ENCODE results near the gene INPP5D.

The INPP5D gene

DNA sequence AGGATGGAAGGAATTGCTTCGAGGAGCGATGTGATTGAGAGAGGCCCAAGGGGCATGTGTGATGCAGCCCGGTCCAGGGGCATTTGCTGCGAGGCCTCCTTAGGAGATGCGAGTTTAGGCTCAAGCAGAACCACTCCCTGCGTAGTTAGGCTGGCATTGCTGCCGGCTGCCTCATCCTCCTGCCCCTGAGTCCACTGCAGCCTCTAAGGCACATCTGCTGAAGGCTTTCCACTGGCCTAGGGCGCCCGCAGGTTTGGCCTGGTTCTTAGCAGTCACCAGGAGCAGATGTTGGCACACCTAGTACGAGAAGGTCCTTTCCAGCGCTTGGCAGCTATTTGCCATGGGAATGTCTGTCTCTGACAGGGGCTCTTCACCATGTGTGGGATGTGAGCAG is 20.7 kb downstream of the INPP5D start:
- Mint-ChIP-seq H3K27ac (peak overlapping the region in 1 of 2 donors; percentile 100), H3K36me3 (ENCODE audit: insufficient read depth) (peaks cover 63% of the 10 kb centered on the region), H3K4me3 (peak overlapping the region; percentile 59 to 81), H3K9me3 (no peaks in the 10 kb centered on the region), H3K4me1 (ENCODE audit: low read depth in 2 of 2) (peaks cover 75 to 80% of the 10 kb centered on the region in 2 donors), H3K27me3 (no peaks in the 10 kb centered on the region)
- DNase-seq = no peak
- no peak for ATAC-seq (replicated peaks)

DNA sequence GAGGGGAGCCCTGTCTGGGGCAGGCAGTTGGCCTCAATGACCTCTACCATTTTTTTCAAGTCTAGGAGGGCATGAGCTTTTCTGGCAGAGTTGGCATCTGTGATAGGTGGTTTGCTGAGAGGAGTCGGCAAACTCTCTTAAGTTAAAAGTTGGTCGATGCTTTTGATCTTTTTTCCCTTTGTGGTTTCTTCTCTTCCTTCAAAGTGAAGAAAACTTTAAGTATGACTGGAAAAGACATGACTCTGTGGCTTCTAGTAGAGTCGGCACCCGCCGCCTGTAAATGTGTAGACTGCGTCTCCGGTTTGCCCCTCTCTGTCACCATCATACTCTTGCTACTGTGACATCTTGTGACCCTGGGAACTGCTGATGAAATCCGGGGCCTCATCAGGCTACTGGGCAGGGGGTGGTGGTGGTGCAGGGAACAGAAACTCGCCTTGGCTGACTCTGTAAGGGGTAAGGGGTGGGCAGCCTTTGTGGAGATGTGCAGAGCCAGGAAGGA is 21.1 kb downstream of the INPP5D start:
- Mint-ChIP-seq H3K9me3 (no peaks in the 10 kb centered on the region), H3K4me1 (ENCODE audit: low read depth in 2 of 2) (peaks cover 79 to 84% of the 10 kb centered on the region in 2 donors), H3K27ac (peak overlapping the region in 1 of 2 donors; percentile 100), H3K4me3 (peak overlapping the region; percentile 59 to 81), H3K27me3 (no peaks in the 10 kb centered on the region), H3K36me3 (ENCODE audit: insufficient read depth) (peaks cover 66% of the 10 kb centered on the region)
- peak; percentile 21 for ATAC-seq (replicated peaks)
- no peak for DNase-seq

DNA sequence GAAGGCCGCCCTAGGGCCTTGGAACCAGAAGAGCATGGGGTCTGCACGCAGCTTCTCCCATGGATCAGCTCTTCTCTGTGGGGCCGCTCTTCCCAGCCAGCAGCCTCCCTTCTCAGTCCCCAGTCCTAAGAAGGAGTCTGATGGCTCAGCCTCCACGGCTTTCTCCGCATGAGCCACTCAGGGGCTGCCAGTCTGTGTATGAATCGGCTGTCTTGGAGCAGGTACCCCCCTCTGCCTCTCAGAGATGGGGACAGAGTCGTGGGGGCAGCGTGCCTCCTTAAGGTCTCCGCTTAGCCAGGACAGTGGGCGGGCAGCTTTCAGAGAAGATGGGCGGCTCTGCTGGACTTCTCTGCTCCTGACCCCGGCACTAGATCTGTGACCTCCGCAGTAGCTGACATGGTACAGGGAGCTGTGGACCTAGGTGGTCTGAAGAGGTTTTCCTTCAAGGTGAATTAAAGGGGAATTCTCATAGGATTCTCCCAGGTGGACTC is 21.6 kb downstream of the INPP5D start:
- Mint-ChIP-seq H3K36me3 (ENCODE audit: insufficient read depth) (peaks cover 68% of the 10 kb centered on the region), H3K27me3 (no peaks in the 10 kb centered on the region), H3K4me3 (peak overlapping the region; percentile 59 to 81), H3K27ac (peak overlapping the region in 1 of 2 donors; percentile 100), H3K9me3 (no peaks in the 10 kb centered on the region), H3K4me1 (ENCODE audit: low read depth in 2 of 2) (peaks cover 84 to 88% of the 10 kb centered on the region in 2 donors)
- no peak for DNase-seq
- no peak for ATAC-seq (replicated peaks)

DNA sequence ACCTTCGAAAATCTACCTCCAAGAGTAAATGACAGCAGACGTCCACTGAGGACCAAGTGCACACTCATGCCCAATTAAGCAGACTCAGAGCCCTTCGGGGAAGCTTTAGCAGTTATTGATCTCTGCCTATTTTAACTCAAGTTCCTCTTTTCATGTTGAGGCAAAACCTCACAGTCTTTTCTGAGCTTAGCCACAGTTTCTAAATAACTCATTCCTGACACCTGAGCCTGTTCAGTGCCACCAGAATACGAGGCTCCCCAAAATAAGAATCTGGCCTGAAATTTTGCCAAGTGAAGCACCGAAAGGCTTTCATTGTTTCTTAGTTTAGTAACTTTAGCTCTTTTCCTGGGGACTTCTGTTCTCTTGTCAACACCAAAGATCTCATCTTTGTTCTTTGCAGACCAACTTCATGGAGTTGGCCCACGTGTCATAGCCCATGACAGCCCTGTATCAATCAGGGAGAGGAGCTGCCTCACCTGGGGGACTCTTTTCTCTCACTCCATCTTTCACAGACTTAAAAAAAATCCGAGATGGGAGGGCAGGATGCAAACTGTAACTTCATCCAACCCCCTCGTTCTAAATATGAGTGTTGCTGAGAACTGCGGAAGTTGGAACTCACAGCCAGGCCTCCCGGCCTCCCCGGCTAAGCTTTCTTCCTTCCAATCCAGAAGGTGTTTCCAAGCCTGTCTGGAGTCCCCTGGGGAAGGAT is 22.2 kb downstream of the INPP5D start:
- no peak for DNase-seq

DNA sequence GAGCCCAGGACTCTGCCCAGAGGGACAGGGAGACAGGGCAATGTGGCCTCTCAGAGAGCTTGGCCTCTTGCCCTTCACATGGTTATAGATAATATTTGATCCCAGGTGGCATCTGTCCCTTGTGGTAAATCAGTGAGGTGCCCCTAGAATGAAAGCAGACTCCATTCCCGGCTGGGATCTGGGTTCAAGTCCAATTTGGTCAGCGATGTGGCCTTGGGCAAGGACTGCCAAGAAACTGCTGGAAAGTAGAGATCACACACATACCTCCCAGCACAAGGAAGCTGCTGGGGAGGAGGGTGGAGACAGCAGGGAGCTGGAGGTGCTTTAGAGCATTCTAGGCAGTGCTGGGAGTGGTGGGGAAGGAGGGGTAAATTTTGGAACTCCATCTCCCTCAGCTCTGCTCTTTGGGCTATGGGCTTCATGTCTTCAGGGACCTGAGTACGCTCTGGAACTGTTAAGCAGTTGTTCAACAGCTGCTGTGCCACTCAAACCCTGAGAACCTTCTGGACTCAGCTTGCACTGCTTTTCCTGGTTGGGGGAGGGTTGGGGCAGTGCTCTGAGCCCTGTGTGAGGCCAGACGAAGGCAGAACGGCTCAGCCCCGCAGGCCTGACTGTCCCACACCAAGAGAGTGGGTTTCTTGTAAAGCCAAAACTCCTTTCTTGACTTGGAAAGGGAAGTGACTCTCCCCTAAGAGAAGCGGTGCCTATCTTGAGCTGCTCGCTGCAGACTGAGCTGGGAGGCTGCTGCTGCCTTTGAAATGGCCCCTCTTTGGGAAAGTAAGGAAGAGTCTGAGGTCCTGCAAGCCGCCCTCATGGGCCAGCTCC is 23.0 kb downstream of the INPP5D start:
- H3K4me3 Mint-ChIP-seq = peak overlapping the region; percentile 59 to 81
- H3K9me3 Mint-ChIP-seq = no peaks in the 10 kb centered on the region
- DNase-seq = no peak
- peak overlapping the region in 1 of 2 donors; percentile 100 for H3K27ac Mint-ChIP-seq
- no peaks in the 10 kb centered on the region for H3K27me3 Mint-ChIP-seq
- peaks cover 79% of the 10 kb centered on the region for H3K36me3 Mint-ChIP-seq (ENCODE audit: insufficient read depth)
- peaks cover 85 to 90% of the 10 kb centered on the region in 2 donors for H3K4me1 Mint-ChIP-seq (ENCODE audit: low read depth in 2 of 2)
- no peak for ATAC-seq (replicated peaks)

More for the DNA sequence above, 22.2 kb downstream of the INPP5D start:
- H3K9me3 Mint-ChIP-seq = no peaks in the 10 kb centered on the region
- no peak for ATAC-seq (replicated peaks)
- peak overlapping the region; percentile 59 to 81 for H3K4me3 Mint-ChIP-seq
- peaks cover 73% of the 10 kb centered on the region for H3K36me3 Mint-ChIP-seq (ENCODE audit: insufficient read depth)
- peaks cover 87 to 88% of the 10 kb centered on the region in 2 donors for H3K4me1 Mint-ChIP-seq (ENCODE audit: low read depth in 2 of 2)
- H3K27ac Mint-ChIP-seq = peak overlapping the region in 1 of 2 donors; percentile 100
- H3K27me3 Mint-ChIP-seq = no peaks in the 10 kb centered on the region

DNA sequence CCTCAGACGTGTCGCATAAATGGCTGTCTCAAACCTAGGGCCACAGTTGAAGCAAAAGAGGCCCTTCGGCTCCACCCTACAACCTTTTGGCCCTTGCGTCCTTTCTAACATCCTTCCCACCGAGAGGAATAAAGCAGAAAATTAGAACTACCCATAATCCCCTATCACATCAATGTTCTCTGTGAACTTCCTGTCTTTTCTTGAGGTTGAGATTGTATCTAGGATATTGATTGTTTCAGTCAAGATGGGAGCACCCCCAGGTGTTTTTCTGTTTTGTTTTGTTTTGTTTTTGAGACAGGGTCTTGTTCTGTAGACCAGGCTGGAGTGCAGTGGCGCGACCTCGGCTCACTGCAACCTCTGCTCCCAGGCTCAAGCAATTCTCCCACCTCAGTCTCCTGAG is 23.6 kb downstream of the INPP5D start:
- peaks cover 90 to 96% of the 10 kb centered on the region in 2 donors for H3K4me1 Mint-ChIP-seq (ENCODE audit: low read depth in 2 of 2)
- H3K9me3 Mint-ChIP-seq = no peaks in the 10 kb centered on the region
- peaks cover 82% of the 10 kb centered on the region for H3K36me3 Mint-ChIP-seq (ENCODE audit: insufficient read depth)
- H3K27ac Mint-ChIP-seq = peak overlapping the region in 1 of 2 donors; percentile 100
- ATAC-seq (replicated peaks) = peak; percentile 10
- no peaks in the 10 kb centered on the region for H3K27me3 Mint-ChIP-seq
- no peak for DNase-seq
- H3K4me3 Mint-ChIP-seq = peak overlapping the region; percentile 59 to 81

DNA sequence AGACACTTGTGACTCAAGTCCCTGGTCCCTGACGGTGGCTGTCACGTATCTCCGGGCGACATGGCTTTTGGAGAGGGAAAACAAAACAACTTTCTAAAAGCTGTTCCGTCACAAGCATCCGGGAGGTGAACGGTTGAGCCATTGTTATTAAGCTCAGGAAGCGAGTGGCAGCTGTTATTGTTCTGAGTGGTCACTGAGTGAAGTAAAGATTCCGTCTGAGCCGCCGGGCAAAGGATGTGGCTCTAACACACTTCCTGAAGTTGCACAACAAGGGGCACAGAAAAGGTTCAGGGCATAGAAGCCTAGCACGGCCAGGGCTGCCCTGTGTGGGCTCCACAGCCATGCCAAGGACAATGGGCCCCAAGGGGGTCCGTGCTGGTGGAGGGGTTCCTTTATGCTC is 24.3 kb downstream of the INPP5D start:
- peaks cover 81% of the 10 kb centered on the region for H3K36me3 Mint-ChIP-seq (ENCODE audit: insufficient read depth)
- DNase-seq (peak in 1 of 3 experiments; percentile 57), ATAC-seq (replicated peaks) (peak; percentile 57)
- no peaks in the 10 kb centered on the region for H3K9me3 Mint-ChIP-seq
- no peaks in the 10 kb centered on the region for H3K27me3 Mint-ChIP-seq
- peaks cover 84 to 89% of the 10 kb centered on the region in 2 donors for H3K4me1 Mint-ChIP-seq (ENCODE audit: low read depth in 2 of 2)
- H3K4me3 Mint-ChIP-seq = peak overlapping the region; percentile 59 to 81
- H3K27ac Mint-ChIP-seq = peak overlapping the region in 1 of 2 donors; percentile 100

DNA sequence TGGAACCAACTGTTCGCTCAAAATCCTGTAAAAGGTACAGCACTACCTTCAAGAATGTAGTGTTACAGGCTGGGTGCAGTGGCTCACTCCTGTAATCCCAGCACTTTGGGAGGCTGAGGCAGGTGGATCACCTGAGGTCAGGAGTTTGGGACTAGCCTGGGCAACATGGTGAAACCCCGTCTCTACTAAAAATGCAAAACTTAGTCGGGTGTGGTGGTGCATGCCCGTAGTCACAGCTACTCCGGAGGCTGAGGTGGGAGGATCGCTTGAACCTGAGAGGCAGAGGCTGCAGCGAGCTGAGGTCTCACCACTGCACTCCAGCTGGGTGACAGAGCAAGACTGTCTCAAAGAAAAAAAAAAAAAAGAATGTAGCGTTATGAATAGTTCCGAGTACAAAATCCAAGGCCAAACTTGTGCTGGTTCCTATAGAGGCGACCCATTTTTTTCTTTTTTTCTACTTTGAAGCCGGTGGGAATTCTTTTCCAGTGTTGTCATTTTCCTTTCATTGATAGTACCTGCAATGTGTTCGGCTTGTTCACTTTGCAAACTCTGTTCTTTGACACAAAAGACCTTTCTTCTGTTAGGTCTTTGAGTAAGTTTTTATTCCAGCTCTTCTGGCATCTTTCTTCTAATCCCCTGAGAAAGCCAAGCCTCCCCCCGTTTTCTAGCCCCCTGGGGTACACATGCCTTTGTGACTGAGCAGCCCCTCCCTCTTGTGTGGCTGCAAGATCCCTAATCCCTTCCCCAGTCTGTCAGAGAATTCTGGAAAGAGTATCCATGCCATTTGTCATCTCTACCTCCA is 25.1 kb downstream of the INPP5D start:
- Mint-ChIP-seq H3K36me3 (ENCODE audit: insufficient read depth) (peaks cover 81% of the 10 kb centered on the region), H3K4me3 (peak overlapping the region; percentile 59 to 81), H3K4me1 (ENCODE audit: low read depth in 2 of 2) (peaks cover 81 to 82% of the 10 kb centered on the region in 2 donors), H3K9me3 (no peaks in the 10 kb centered on the region), H3K27ac (peak overlapping the region in 1 of 2 donors; percentile 100), H3K27me3 (no peaks in the 10 kb centered on the region)
- ATAC-seq (replicated peaks) = no peak
- no peak for DNase-seq

DNA sequence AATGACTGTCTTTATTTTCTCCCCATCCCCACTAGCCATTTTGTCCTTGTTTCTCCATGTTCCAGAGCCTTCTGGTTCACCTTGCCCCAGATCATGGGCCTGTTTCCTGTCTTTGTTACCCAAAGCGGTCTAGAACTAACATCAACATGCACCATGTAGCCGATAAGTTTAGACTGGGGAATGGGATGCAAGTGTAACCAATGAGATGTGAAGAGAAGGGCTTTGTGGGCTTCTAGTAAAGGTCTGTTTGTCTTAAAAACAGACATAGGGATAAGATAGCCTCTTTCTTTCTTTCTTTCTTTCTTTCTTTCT is 25.7 kb downstream of the INPP5D start:
- Mint-ChIP-seq H3K9me3 (no peaks in the 10 kb centered on the region), H3K27me3 (no peaks in the 10 kb centered on the region), H3K4me1 (ENCODE audit: low read depth in 2 of 2) (peaks cover 75 to 81% of the 10 kb centered on the region in 2 donors), H3K27ac (peak overlapping the region in 1 of 2 donors; percentile 100), H3K4me3 (peak overlapping the region; percentile 59 to 81), H3K36me3 (ENCODE audit: insufficient read depth) (peaks cover 81% of the 10 kb centered on the region)
- DNase-seq (no peak), ATAC-seq (replicated peaks) (no peak)

DNA sequence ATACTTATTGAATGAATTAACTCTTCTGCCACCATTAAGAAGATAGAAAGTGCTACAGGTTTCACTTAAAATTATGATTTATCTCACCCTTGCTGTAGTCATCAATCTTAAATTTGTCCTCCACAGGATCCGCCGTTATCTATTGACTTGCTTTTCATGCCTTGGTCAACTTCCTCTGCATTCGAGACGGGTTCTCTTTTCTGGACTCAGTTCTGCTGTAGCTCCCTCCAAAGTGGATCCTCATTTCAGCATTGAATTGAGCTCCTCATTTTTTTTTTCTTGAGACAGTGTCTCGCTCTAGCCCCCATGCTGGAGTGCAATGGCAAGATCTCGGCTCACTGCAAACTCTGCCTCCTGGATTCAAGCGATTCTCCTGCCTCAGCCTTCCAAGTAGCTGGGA is 27.6 kb downstream of the INPP5D start:
- Mint-ChIP-seq H3K9me3 (no peaks in the 10 kb centered on the region), H3K4me1 (ENCODE audit: low read depth in 2 of 2) (peaks cover 76 to 79% of the 10 kb centered on the region in 2 donors), H3K27me3 (no peaks in the 10 kb centered on the region), H3K4me3 (peak overlapping the region; percentile 78 to 81), H3K27ac (peak overlapping the region in 1 of 2 donors; percentile 100), H3K36me3 (ENCODE audit: insufficient read depth) (peaks cover 73% of the 10 kb centered on the region)
- DNase-seq (no peak), ATAC-seq (replicated peaks) (no peak)

DNA sequence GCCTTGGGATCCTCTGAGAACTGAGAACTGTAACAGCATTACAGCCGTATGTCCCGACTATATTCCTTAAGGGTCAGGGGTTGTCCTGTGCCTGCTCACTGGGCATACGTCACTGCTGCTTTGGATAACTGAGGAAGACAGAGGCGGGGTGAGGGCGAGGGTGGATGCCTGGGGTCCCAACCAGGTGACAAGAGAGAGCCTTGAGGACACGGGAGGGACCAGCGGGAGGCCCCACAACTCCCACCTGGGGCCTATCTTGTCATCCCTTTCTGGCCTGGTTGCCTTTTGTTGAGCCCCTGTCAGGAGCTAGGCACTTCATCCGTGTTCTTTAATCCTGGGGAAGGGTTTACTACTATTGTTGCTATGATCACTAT is 28.8 kb downstream of the INPP5D start:
- Mint-ChIP-seq H3K36me3 (ENCODE audit: insufficient read depth) (peaks cover 67% of the 10 kb centered on the region), H3K4me3 (no peak overlapping the region)

DNA sequence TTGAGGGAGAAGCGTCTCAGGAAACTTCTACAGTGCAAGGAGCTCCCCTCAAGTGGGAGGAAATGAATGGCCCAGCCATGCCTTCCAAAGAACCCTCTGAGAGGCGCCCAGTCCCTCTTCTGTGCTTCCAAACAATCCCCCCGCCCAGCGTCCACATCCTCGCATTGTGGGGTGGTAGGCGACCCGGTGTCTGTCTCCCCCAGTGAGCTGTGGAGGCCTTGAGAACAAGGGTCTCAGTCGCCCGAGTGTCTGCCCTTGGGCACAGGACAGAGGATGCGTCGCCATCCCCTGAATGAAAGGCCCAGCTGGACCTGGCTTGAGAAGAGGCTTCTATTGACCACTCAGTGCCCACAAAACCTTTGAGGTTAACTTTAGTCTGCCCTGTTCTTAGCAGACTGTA is 29.7 kb downstream of the INPP5D start:
- H3K4me3 Mint-ChIP-seq = no peak overlapping the region
- peaks cover 67% of the 10 kb centered on the region for H3K36me3 Mint-ChIP-seq (ENCODE audit: insufficient read depth)
- peak overlapping the region; percentile 80 to 100 for H3K27ac Mint-ChIP-seq
- H3K27me3 Mint-ChIP-seq = no peaks in the 10 kb centered on the region
- peaks cover 75 to 76% of the 10 kb centered on the region in 2 donors for H3K4me1 Mint-ChIP-seq (ENCODE audit: low read depth in 2 of 2)
- ATAC-seq (replicated peaks) (no peak), DNase-seq (no peak)
- H3K9me3 Mint-ChIP-seq = no peaks in the 10 kb centered on the region

More for the DNA sequence above, 28.8 kb downstream of the INPP5D start:
- ATAC-seq (replicated peaks) = no peak
- H3K9me3 Mint-ChIP-seq = no peaks in the 10 kb centered on the region
- peaks cover 76 to 78% of the 10 kb centered on the region in 2 donors for H3K4me1 Mint-ChIP-seq (ENCODE audit: low read depth in 2 of 2)
- peak overlapping the region in 1 of 2 donors; percentile 100 for H3K27ac Mint-ChIP-seq
- no peak for DNase-seq
- no peaks in the 10 kb centered on the region for H3K27me3 Mint-ChIP-seq

DNA sequence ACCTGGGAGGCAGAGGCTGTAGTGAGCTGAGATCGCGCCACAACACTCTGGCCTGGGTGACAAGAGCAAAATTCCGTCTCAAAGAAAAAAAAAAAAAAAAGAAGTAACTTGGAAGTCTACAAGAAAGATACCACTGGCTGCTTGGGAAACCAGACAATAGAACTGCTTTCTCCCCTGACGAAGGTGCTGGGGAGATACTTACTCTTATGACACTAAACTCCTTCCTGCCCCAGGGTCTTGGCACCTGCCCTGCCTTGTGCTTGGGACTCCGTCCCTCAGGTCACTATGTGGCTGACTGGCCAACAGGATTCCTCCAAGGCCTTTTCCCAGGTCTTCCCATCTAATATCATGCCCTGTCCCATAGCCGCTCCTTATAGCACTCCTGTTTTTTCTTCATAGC is 30.7 kb downstream of the INPP5D start:
- peaks cover 69% of the 10 kb centered on the region for H3K36me3 Mint-ChIP-seq (ENCODE audit: insufficient read depth)
- peaks cover 68 to 70% of the 10 kb centered on the region in 2 donors for H3K4me1 Mint-ChIP-seq (ENCODE audit: low read depth in 2 of 2)
- DNase-seq (no peak), ATAC-seq (replicated peaks) (no peak)
- peak overlapping the region; percentile 80 to 100 for H3K27ac Mint-ChIP-seq
- no peaks in the 10 kb centered on the region for H3K27me3 Mint-ChIP-seq
- H3K4me3 Mint-ChIP-seq = no peak overlapping the region
- no peaks in the 10 kb centered on the region for H3K9me3 Mint-ChIP-seq
